ENCODE data around the gene ZNF423.

Gene ZNF423

GRCh38 chr16:49824593-49824992 lies 31.3 kb downstream of the ZNF423 start:
- DNase-seq (ENCODE audit: low read depth), result no peak

GRCh38 chr16:49822649-49823370 lies 33.1 kb downstream of the ZNF423 start:
- DNase-seq (ENCODE audit: low read depth), result no peak

GRCh38 chr16:49821614-49822282 lies 34.2 kb downstream of the ZNF423 start:
- no peak for DNase-seq (ENCODE audit: low read depth)

GRCh38 chr16:49821156-49821555 lies 34.8 kb downstream of the ZNF423 start:
- DNase-seq (ENCODE audit: low read depth), result no peak

GRCh38 chr16:49817754-49818507 lies 38.0 kb downstream of the ZNF423 start:
- DNase-seq (ENCODE audit: low read depth), result no peak

- no peak for DNase-seq (ENCODE audit: low read depth)
Observed at GRCh38 chr16:49816875-49817274, 39.0 kb downstream of the ZNF423 start.

GRCh38 chr16:49811644-49812334 lies 44.1 kb downstream of the ZNF423 start:
- DNase-seq (ENCODE audit: low read depth), result no peak

GRCh38 chr16:49810831-49811230 lies 45.1 kb downstream of the ZNF423 start:
- DNase-seq (ENCODE audit: low read depth), result no peak

- no peak for DNase-seq (ENCODE audit: low read depth)
Observed at GRCh38 chr16:49809561-49809960, 46.4 kb downstream of the ZNF423 start.

GRCh38 chr16:49809062-49809461 lies 46.9 kb downstream of the ZNF423 start:
- no peak for DNase-seq (ENCODE audit: low read depth)

- DNase-seq (ENCODE audit: low read depth), result no peak
Observed at GRCh38 chr16:49806446-49806845, 49.5 kb downstream of the ZNF423 start.

- DNase-seq (ENCODE audit: low read depth), result no peak
Observed at GRCh38 chr16:49801290-49801689, 54.6 kb downstream of the ZNF423 start.

- DNase-seq (ENCODE audit: low read depth), result no peak
Observed at GRCh38 chr16:49800876-49801275, 55.0 kb downstream of the ZNF423 start.

- DNase-seq (ENCODE audit: low read depth), result no peak
Observed at GRCh38 chr16:49800441-49800840, 55.5 kb downstream of the ZNF423 start.

- no peak for DNase-seq (ENCODE audit: low read depth)
Observed at GRCh38 chr16:49799172-49799571, 56.7 kb downstream of the ZNF423 start.

GRCh38 chr16:49795513-49795912 lies 60.4 kb downstream of the ZNF423 start:
- no peak for DNase-seq (ENCODE audit: low read depth)

- no peak for DNase-seq (ENCODE audit: low read depth)
Observed at GRCh38 chr16:49793244-49793643, 62.7 kb downstream of the ZNF423 start.

- DNase-seq (ENCODE audit: low read depth), result no peak
Observed at GRCh38 chr16:49789616-49790015, 66.3 kb downstream of the ZNF423 start.

GRCh38 chr16:49788986-49789385 lies 66.9 kb downstream of the ZNF423 start:
- no peak for DNase-seq (ENCODE audit: low read depth)

- no peak for DNase-seq (ENCODE audit: low read depth)
Observed at GRCh38 chr16:49788572-49788971, 67.3 kb downstream of the ZNF423 start.

GRCh38 chr16:49786926-49787557 lies 68.9 kb downstream of the ZNF423 start:
- DNase-seq (ENCODE audit: low read depth), result no peak

GRCh38 chr16:49785970-49786369 lies 69.9 kb downstream of the ZNF423 start:
- DNase-seq (ENCODE audit: low read depth), result no peak
